ENCODE results near the gene PSENEN.
A peak's percentile ranks its signal among the peaks of the same experiment; 100 is the strongest.

DNA sequence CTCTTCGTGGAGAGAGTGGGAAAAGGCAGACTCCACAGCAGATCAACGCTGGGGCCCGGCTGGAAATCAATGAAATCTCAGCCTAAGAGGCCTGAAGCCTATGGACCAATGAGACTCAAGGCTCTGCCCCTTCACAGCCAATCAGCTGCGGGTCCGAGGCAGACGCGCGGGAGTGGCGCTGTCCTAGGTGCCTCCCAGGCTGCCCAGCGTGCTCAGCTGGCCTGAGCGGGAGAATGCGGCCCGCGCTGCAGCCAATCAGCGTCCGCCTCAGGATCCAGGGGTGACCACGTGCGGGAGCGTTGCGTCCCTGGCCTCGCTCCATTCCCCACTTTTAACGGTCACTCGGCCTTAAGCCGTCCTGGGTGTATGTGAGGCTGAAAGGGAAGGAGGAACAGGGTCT is 41.2 kb upstream of the PSENEN start, which contains the start of gene ZBTB32:
- TF ChIP-seq, protein P1, sequence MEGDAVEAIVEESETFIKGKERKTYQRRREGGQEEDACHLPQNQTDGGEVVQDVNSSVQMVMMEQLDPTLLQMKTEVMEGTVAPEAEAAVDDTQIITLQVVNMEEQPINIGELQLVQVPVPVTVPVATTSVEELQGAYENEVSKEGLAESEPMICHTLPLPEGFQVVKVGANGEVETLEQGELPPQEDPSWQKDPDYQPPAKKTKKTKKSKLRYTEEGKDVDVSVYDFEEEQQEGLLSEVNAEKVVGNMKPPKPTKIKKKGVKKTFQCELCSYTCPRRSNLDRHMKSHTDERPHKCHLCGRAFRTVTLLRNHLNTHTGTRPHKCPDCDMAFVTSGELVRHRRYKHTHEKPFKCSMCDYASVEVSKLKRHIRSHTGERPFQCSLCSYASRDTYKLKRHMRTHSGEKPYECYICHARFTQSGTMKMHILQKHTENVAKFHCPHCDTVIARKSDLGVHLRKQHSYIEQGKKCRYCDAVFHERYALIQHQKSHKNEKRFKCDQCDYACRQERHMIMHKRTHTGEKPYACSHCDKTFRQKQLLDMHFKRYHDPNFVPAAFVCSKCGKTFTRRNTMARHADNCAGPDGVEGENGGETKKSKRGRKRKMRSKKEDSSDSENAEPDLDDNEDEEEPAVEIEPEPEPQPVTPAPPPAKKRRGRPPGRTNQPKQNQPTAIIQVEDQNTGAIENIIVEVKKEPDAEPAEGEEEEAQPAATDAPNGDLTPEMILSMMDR (IDR thresholded peaks at IDR 0.05; ENCODE audit: control extremely low read depth in 1 of 3, insufficient read depth in 1 of 3, low read depth in 1 of 3, low read length in 3 of 3): no peak
- TF ChIP-seq TBP (IDR thresholded peaks at IDR 0.05; ENCODE audit: low read depth, low read length) (no peak), POLR2AphosphoS5 (IDR thresholded peaks at IDR 0.05; ENCODE audit: low read depth, low read length) (peak; percentile 15; the same call in 1 of the 2 replicates), EZH2 (IDR thresholded peaks at IDR 0.05; ENCODE audit: low read depth, low read length, severe bottlenecking) (no peak), FOSL1 (IDR thresholded peaks at IDR 0.05; ENCODE audit: insufficient read depth, low read depth, low read length) (no peak)

Data from H1 (cell line).